GM04504 (cell line): ENCODE results near the gene ZDHHC16.
"Not testable (repeated sequence)": the region's sequence is repeated elsewhere in the genome, so short reads cannot be mapped to it uniquely, and the experiment has no call there.

Experiments
- DNase-seq: peaks from one replicate; pipeline ENCODE4 v3.0.0-alpha.2; 2012; ENCODE audit warnings: low read depth

Gene ZDHHC16

DNA sequence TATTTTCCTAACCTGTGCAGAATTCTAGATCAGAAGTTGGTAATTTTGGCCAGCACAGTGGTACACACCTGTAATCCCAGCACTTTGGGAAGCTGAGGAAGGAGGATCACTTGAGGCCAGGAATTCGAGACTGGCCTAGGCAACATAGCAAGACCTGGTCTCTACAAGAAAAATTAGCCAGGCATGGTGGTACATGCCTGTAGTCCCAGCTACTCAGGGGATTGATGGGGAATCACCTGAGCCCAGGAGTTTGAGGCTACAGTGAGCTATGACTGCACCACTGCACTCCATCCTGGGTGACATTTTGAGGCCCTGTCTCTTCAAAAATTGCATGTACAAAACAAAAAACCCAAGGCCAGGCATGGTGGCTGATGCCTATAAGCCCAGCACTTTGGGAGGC is 11.4 kb upstream of the ZDHHC16 start:
- DNase-seq = no peak

DNA sequence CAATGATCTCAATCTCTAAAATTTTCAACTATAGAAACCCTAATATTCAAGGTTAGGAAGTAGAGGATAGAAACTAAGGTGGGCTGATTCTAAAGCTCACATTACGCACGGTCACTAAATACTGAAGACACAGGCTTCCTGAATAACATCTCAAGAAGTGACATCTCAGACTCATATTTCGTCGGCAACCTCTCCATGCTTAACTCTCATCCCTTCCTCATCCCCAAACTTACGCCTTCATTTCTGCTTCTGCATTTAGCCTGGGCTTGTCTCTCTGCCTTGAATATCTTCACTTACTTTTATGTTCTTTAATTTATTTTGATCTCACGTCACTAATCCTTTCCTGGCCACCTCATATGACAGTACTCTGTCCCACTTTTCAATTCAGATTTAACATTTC is 10.8 kb upstream of the ZDHHC16 start:
- no peak for DNase-seq

DNA sequence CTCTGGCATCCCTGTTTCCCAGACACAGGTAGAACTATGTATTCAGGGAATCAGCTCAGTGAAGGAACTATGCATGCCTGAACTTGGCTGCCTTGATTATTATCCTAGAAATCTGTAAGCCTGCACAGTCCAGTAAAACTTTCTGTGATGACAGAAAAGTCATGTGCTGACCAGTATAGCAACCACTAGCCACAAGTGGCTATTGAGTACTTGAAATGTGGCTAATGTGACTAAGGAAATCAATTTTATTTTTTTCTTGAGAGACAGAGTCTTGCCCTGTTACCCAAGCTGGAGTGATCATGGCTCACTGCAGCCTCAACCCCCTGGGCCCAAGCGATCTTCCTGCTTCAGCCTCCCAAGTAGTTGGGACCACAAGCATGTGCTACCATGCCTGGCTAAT is 3.7 kb upstream of the ZDHHC16 start:
- DNase-seq = no peak

DNA sequence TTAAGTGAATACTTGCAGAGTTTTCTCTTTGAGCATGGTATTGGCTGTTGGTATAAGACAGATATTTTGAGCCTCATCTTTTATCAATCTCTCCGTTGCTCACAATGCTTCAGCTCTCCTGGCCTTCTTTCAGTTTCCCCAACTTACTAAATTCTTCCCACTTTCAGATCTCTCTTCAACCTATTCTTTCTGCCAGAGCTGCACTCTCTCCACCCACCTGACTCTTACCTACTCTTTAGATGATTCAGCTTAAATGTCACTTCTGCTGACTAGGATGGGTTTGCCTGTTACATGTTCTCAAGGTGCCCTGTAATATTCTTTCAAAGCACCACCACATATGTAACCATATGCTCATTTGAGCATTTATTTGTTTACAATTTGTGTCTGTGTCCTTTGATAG is 1.8 kb upstream of the ZDHHC16 start:
- no peak for DNase-seq

DNA sequence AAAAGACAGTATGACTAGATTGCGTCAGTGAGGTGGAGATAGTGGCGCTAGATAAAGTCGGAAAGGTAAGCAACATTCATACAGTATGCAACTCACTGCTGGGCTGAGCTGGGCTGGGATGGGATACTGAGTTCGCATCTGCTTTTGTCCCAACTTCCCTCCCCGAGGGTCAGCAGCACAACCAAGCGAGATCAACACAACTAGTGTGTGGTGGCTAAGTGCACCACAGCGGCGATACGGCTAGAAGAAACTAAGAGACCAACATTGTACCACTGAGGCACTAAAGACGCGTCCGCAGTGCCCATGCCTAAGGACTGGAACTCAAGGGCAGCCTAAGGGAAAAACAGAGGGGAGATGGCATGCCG is 636 bp upstream of the ZDHHC16 start:
- no peak for DNase-seq

DNA sequence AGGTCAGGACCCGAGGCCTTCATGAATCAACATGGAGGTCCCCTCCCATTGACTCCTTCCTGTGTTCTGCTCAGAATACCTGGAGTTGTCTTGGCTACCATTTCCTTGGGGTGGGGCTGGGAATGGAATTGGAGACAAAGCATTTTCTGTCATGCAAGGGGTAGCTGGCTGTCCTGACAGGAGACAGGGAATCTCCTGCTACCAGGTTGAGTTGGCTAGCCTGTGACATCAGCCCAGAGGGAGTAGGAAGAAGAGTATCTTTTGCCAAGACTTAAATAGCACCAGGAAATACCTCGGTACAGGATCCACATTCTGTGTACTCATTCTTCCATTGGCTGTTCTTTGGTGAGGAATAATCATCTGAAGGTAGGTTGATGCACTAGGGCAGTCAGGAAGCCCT is 4.9 kb downstream of the ZDHHC16 start:
- DNase-seq = no peak

DNA sequence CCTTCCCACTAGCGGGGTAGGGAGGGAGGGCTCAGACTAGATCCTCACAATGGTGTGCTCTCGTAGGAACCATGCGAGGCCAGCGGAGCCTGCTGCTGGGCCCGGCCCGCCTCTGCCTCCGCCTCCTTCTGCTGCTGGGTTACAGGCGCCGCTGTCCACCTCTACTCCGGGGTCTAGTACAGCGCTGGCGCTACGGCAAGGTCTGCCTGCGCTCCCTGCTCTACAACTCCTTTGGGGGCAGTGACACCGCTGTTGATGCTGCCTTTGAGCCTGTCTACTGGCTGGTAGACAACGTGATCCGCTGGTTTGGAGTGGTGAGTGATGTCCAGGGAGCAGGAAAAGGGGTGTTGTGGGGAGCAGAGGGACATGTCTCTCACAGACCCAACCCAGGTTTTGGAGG is 5.6 kb downstream of the ZDHHC16 start:
- no peak for DNase-seq

DNA sequence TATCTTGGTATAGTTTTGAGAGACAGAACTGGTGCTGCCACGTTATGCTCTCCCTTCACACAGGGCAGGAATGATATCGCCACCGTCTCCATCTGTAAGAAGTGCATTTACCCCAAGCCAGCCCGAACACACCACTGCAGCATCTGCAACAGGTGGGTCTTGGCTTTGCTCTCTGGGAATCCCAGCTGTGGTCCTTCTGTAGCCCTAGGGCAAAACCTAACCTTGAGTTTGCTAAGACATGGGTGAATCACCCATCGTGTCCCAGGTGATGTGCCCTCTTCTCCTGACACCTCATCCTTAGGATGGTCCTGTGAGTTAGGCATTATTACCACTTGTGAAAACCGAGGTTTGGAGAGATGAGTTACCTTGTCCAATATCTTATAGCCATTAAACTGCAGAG is 6.4 kb downstream of the ZDHHC16 start:
- DNase-seq = no peak

DNA sequence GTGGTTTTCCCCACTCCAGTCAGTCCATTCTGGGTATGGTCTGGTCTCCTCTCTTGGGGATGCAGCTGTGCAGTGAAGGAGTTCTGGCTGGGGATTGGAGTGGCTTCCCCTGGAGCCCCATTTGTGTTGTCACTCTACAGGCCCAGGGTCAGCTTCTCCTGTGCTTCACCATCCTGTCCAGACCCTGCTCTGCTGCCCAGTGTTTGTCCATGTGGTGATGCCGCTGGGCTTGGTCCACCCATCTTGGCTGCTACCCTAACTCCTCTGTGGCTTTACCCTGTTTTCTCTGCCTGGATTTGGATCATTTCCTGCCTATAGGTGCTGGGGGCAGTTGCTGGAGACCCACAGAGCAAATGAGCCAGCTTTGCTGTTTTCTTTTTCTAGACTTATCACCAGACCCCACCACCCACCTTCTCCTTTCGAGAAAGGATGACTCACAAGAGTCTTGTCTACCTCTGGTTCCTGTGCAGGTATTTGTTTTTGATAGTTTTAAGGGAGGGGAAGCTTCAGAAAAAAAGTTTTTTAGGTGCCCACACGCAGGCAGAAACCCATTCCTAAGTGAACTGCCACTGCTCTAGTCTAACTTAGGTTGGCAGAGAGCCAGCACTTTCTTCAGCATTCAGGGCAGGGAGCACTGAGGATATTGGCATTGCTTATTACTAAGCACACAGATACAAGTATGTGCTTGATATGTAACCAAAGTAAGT is 8.5 kb downstream of the ZDHHC16 start:
- no peak for DNase-seq

DNA sequence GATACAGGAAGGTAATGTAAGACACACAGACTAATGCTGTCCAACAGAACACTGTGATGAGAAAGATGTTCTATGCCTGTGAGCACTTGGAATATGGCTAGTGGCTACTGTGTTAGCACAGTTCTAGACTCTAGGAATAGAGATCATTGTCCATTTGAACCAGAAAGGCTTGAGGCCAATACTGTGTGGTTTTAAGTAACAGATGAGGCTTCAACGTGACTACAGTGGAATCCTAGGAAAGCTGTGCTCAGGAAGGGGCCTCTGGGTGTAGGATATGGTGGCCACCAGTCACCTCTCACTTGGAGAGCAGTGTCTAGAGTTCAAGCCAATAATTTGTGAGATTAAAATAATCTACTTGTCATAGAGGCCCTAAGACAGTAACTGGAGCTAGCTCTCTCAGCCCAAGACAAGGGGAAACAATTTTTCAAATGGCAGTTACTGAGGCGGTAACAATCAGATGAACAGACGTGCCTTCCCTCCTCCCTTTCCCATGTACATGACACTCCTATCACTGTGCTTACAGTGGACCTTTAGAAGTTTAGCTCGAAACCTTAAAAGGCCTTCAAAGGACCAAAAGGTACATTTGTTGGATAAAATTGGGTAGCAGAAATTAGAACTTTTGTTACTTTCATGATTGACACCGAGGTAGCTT is 10.2 kb downstream of the ZDHHC16 start:
- DNase-seq = no peak

DNA sequence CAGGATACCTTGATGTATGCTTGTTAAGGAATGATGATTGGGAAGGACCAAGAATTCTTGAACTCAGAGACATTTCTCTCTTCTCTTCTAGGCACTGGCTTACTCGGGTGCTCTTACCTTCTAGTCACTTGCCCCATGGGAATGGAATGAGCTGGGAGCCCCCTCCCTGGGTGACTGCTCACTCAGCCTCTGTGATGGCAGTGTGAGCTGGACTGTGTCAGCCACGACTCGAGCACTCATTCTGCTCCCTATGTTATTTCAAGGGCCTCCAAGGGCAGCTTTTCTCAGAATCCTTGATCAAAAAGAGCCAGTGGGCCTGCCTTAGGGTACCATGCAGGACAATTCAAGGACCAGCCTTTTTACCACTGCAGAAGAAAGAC is 10.7 kb downstream of the ZDHHC16 start:
- DNase-seq = no peak

DNA sequence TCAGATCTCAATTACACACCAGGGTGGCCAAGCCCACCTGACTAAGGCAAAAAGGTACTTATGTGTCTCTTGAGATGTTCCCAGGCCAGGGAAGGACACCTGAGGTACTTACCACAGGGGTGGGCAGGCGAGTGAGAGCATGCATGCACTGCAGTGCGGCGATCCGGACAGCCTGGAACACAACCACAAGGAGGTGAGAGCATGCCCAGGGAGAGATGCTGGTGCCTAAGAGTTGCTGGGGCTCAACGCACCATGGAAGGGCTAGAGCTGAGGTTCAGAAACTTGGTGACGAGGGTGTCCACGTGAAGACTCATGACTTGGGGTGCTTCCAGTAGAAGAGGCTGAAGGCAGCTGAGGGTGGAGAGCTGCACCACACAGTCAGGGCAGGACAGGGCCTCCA is 13.1 kb downstream of the ZDHHC16 start:
- DNase-seq = no peak

DNA sequence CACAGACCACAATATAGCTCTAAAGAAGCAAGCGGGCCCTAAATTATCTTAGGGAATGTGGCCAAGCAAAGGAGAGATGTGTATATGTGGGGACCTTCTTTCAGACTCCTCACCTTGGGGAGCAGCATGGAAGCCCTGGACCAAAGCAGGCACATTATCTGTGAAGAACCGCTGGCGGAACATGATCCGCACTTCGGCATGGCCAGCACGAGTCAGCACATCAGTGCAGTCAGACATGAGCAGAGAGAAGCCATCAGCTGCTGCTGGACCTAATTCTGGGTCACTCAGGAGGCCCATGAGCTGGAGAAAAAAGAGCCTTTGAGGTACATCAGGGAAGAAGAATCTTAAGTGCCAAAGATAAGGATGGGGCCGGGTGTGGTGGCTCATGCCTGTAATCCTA is 14.0 kb downstream of the ZDHHC16 start:
- DNase-seq = no peak

DNA sequence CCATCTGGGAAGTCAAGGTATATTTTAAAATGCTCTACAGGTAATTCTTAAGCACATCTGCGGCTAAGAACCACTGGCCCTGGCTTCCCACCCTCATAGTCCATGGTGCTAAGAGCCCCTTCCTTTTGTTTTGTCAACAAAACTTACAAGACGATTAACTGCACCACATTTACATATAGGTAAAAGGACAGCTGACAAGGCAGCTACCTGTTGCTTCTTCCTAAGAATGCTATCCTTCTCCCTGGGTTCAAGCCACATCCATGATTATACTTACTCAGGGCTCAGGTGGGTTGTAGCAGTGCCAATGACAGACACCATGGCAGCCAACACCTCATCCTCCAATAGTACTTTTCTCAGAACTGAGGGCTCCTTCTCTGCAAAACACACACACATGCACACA is 16.3 kb downstream of the ZDHHC16 start:
- no peak for DNase-seq

DNA sequence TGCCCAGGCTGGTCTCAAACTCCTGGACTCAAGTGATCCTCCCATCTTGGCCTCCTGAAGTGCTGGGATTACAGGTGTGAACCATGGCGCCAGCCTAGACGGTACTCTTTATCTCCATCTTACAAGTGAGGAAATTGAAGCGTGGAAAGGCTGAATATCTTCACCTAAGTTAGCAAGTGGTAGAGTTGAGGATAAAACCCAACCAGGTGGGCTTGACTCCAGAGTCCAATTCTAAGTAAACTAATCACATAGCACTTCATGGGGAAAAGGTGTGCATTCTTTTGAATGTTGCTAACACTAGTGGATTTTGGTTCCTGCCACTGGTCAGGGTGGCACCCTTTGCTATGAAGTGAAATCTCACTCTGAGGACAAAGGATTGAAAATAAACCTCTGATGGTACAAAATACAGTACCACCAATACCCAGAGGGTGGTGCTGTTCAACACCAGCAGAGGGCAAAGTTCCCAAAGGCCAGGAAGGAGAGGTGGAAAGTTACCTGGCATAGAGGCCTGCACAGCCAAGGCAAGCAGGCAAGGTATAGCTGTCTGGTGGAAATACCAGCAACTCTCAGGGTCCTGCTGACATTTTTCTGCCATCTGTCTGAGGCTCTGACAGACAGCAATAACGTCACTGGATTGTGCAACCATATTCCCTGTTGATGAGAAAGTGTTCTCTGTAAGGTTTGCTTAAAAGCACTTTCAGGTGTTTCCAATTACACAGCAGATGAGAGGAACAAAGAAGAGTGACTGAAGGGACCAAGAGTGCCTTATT is 17.6 kb downstream of the ZDHHC16 start:
- peak; percentile 73 for DNase-seq

DNA sequence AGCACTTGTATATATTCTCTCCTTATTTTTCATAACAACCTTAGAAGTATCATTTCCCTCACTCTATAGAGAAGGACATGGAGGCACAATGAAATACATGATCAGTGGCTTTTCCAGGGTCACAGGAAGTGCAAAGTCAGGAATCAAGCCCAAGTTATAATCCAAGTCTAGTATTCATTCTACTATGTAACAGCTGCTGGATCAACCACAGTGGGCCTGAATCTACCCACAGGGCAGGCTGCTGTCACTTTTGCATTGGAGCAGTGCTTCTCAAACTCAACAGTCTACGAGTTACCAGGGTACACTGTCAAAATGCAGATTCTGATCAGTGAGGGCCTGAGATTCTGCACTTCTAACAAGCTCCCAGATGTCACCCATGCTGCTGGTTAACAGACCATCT is 18.3 kb downstream of the ZDHHC16 start:
- DNase-seq = no peak

DNA sequence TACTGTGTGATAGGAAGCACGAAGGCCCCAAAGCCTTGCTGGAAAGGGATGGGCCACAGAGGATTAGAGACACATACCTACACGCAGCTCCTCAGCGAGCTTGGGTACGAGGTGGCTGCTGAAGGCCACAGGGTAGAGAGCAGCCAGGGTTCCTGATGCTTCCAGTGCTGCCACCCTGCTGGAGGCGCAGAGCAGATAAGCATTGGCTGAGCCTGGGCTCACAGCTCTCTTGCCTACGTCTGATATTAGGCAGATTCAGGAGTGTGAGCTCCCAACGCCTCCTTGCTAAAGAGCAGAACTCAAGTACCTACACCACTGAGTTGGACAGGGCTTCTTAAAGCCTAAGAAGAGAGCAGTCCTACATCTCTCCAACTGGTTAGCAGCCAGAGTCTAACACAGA is 20.0 kb downstream of the ZDHHC16 start:
- DNase-seq = no peak

DNA sequence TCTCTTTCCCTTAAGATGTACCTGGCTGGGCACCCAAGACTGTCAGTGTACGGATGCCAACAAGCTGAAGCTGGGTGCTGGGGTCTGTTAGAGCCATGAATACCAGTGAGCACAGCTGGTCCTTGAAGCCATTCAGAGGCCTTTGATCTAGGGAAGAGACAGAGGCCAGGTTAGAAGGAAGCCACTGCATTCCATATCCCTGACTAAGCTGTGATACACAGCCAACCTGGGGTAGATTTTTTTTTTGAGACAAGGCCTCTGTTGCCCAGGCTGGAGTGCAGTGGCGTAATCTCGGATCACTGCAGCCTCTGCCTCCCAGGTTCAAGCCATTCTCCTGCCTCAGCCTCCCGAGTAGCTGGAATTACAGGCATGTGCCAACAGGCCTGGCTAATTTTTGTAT is 20.8 kb downstream of the ZDHHC16 start:
- DNase-seq = no peak

DNA sequence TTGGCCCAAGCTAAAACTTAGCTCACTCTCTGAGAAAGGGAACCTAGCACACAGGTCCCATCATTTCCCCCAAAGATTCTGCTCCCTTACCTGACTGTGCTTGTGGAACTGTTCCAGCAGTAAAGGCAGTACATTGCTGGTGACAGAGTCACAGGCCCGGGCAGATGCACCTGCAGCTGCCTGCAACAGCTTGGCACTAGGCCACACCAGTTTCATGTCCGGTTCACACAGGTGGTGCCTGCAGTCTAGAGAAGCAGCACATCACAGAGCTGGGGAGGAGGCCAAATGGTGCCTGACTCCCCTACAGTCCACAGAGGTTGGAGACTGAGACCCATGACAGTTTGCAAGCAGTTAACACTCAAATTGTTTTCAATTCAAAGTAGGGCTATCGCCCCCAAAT is 22.2 kb downstream of the ZDHHC16 start:
- no peak for DNase-seq

DNA sequence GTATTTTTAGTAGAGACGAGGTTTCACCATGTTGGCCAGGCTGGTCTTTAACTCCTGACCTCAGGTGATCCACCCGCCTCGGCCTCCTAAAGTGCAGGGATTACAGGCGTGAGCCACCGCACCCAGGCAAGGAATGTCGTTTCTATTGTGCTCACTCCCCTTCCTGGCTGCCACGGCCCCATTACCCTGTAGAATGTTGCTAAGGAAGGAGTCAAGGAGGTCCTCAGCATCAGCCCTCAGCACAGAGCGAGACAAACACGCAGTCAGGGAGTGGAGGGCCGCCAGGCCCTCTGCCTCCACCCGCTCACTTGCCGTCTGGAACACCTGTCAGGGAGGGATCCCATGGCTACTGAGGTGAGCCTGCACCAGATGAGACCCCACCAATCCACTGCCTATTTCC is 22.8 kb downstream of the ZDHHC16 start:
- DNase-seq = not testable (repeated sequence)

DNA sequence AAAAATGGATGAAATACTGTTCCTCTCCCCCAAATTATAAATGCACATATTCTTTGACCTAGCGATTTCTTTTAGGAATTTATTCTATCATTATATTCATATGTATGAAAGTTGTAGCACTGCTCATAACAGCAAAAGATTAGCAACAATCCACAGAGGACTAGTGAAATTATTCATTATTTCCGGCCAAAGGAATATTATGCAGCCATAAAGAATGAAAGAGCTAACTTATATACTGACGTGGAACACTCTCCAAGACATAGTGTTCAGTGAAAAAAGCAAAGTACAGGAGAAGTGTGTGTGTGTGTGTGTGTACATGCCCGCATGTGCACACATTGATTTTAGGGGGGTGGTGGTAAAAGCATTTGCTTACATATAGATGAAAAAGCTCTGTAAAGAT is 28.9 kb downstream of the ZDHHC16 start:
- no peak for DNase-seq

DNA sequence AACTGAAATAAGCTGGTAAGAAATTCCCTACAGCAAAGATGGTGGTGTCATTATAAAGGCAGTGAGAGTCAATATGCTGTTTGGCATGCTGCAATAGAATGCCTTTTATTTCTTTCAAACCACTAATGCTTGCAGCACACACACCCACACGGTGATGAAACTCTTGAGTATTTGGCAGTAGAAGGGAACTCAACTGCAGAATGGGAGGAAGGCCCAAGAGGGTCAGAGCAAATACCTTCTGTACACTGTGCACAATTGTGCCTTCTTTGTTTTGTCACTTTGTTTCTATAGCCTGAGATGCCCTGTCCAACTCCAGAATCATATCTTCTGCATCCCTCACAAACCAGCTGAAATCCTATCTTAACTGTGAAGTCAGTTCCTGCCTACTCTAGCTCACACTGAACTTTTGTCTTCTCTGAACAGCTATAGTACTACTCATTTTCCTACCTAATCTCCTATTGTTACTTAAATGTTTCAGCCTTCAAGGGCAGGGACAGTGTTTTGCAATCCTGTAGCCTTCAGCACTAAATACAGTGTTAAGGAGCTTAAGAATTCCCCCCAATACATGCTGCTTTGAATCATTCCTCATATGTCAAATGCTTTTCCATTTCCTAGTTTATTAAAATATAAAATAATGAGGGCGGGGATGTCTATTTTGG is 30.1 kb downstream of the ZDHHC16 start:
- DNase-seq = peak; percentile 56

DNA sequence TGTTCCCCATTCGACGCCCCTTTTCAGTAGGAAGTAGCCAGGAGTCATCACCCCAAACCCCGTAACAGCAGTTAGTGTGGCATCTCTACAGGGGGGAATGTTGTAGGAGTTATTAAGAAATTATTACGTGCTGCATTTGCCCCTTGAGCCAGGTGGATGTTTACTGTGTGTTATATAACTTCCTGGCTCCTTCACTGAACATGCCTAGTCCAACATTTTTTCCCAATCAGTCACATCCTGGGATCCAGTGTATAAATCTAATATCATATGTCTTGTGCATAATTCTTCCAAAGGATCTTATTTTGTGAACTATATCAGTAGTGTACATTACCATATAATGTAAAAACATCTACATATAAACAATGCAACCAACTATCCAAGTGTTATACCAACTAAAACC is 33.4 kb downstream of the ZDHHC16 start:
- not testable (repeated sequence) for DNase-seq
